Right renal cortex interstitium (tissue), 3 donors: ENCODE data around the gene CCL7. TPM values are rescaled to one million over a fixed set of nuclear protein-coding genes. Genes with fewer than 3 reads are reported as not detected.

Experiments used
- polyA plus RNA-seq, 3 donors: library from polyadenylated mRNA; unstranded; fragments of 120-200 nt; gene quantifications; one replicate each; pipeline ENCODE4 v1.2.1, GENCODE V29; 2013; ENCODE audit not compliant: insufficient read length in 3 of 3

CCL7 gene
- polyA plus RNA-seq, 3 donors: not detected

Other genes starting within 250 kb of the CCL7 start
- 10 to 100 TPM; 19.9 to 22.5 (median 21.0) TPM for gene CCL2, start 14.9 kb upstream of the CCL7 start, polyA plus RNA-seq
- gene CCL11, start 15.5 kb downstream of the CCL7 start, polyA plus RNA-seq: 1 to 10 TPM in 2 of 3 donors, under 1 TPM in 1; 0.74 to 1.4 (median 1.1) TPM
- gene CCL8, start 49.2 kb downstream of the CCL7 start, polyA plus RNA-seq: under 1 TPM; 0.17 to 0.24 (median 0.22) TPM
- gene CCL13, start 86.3 kb downstream of the CCL7 start, polyA plus RNA-seq: not detected
- gene CCL1, start 93.0 kb downstream of the CCL7 start, polyA plus RNA-seq: not detected